Keratinocyte (primary cell): ENCODE data around the gene TEX19.

ENCODE experiments used
- CTCF ChIP-seq, 3 experiments: IDR thresholded peaks in 1 of 3; conservative IDR thresholded peaks in 1 of 3; optimal IDR thresholded peaks in 1 of 3; 2 replicates in 2 of 3; 3 replicates in 1 of 3; pipeline versions ENCODE3 to v1.5.1; 2011; ENCODE audit warnings: low read length in 3 of 3, mild to moderate bottlenecking in 3 of 3, moderate library complexity in 2 of 3, control low read depth in 1 of 3, inconsistent platforms in 1 of 3; ENCODE audit not compliant: insufficient read depth in 2 of 3; ENCODE audit errors: extremely low read depth in 1 of 3
- EZH2 ChIP-seq: IDR thresholded peaks from one replicate; pipeline ENCODE4 v1.6.1; 2012; ENCODE audit warnings: inconsistent platforms, mild to moderate bottlenecking, low read length, moderate library complexity

DNA sequence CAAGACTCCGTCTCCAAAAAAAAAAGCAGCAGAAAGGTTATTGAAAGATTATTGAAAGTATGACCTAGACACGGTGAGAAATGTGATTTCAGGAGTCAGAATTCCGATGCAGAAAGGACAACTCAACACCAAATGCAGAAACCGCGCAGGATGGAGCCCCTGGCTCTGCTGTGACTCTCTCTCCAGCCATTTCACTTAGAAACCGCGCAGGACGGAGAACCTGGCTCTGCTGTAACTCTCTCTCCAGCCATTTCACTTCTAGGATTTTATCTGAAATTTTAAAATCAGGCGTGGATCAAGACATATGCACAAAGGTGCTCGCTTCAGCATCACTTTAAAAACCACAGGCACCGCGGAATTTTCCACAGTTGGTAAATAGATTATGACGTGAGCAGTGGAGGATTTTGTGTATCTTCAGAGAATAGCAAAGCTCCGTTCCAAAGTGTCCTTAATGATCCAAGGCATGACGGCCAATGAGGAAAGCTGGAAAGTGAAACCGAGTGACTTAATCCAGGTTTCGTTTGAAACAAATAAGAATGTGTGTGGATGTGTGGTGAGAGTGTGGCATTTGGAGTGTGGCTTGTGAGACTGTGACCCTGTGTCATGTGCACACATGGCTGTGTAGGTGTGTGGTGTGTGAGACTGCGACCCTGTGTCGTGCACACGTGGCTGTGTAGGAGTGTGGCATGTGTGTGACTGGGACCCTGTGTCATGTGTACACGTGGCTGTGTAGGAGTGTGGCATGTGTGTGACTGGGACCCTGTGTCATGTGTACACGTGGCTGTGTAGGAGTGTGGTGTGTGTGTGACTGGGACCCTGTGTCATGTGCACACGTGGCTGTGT, 22.0 kb downstream of the TEX19 start:
- TF ChIP-seq CTCF (optimal IDR thresholded peaks at IDR 0.05 in 1 of 3, IDR thresholded peaks at IDR 0.05 in 1 of 3, conservative IDR thresholded peaks at IDR 0.05 in 1 of 3; ENCODE audit: extremely low read depth in 1 of 3, insufficient read depth in 2 of 3, low read length in 3 of 3) (no peak), EZH2 (no peak)
